ENCODE results near the gene FKBP1B.

FKBP1B gene

DNA sequence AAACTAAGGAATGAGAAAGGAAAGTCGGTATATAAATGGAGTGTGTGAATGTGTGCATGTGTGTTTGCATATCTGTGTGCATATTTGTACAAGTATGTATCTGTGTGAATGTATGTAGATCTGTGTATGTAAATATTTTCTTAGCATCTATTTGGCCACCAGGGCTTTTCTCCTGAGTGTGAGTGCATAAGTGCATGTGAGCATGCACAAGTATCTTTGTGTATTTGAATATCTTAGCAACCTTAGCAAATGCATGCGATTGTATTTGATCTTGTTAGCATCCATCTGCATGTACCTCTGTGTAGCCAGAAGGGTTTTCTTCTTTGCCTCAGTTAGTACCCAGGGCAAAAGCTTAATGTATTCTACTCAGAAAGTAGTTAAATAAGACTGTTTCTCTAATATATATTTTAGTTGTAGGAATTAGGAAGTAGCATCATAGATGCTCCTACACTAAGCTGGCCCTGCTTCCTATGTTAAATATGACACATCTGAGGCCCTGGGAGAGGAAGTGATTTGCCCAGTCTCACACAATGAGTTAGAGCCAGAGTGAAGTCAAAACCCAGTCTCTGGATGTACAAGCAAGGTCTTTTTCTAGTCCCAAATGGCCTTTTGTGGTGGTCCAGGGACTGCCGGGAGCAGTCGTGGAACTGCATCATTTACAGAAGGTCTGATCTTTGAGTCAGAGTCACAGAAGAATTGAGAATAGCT is 9.2 kb downstream of the FKBP1B start:
- Histone ChIP-seq H2AFZ (ENCODE audit: low read length) (no peak overlapping the region), H4K20me1 (ENCODE audit: insufficient read depth, low read length) (no peaks in the 10 kb centered on the region)

DNA sequence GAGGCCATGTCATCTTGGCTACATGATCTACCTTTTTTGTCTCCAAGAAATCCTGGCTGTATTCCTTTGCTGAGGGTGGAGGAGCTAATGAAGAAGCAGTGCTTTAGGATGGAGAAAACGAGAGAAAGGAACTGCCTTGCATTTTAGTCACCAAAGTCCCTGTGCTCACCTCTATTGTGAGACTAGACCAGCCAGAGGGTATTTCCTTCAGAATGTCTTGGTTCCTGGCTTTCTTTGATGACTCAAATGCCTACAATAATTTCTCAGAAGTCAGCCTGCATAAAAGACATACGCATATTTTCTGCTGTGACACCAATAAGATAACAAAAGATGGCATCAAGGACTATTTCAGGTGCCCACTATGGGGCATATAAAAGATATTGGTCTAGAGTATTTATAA is 15.8 kb downstream of the FKBP1B start:
- Histone ChIP-seq H3K79me2 (ENCODE audit: low read length) (no peaks in the 10 kb centered on the region), H3K9me2 (replicated peaks; ENCODE audit: insufficient read depth, low read length) (no peaks in the 10 kb centered on the region), H4K20me1 (ENCODE audit: insufficient read depth, low read length) (no peaks in the 10 kb centered on the region), H3K36me3 (replicated peaks; ENCODE audit: insufficient read depth, low read length) (0 out of 2 replicates have a peak, but pooled peaks cover 2% of the 10 kb centered on the region), H3K9ac (ENCODE audit: low read length) (no peak overlapping the region), H3K4me1 (ENCODE audit: low read length) (no peaks in the 10 kb centered on the region), H3K27ac (ENCODE audit: low read length) (no peak overlapping the region), H3K27me3 (replicated peaks; ENCODE audit: insufficient read depth, low read length) (no peaks in the 10 kb centered on the region), H3K9me3 (replicated peaks; ENCODE audit: insufficient read depth, low read length) (no peaks in the 10 kb centered on the region), H2AFZ (ENCODE audit: low read length) (no peak overlapping the region), H3K4me3 (ENCODE audit: low read length) (no peak overlapping the region), H3F3A (ENCODE audit: insufficient read depth, low read length) (no peaks in the 10 kb centered on the region), H3K4me2 (ENCODE audit: low read depth, low read length) (no peak overlapping the region)
- DNase-seq = no peak
- TF ChIP-seq EZH2 (optimal IDR thresholded peaks at IDR 0.05; ENCODE audit: low read depth, low read length) (no peak), EZH2phosphoT487 (IDR thresholded peaks at IDR 0.05; ENCODE audit: low read length) (no peak)
- TF ChIP-seq, protein P1, sequence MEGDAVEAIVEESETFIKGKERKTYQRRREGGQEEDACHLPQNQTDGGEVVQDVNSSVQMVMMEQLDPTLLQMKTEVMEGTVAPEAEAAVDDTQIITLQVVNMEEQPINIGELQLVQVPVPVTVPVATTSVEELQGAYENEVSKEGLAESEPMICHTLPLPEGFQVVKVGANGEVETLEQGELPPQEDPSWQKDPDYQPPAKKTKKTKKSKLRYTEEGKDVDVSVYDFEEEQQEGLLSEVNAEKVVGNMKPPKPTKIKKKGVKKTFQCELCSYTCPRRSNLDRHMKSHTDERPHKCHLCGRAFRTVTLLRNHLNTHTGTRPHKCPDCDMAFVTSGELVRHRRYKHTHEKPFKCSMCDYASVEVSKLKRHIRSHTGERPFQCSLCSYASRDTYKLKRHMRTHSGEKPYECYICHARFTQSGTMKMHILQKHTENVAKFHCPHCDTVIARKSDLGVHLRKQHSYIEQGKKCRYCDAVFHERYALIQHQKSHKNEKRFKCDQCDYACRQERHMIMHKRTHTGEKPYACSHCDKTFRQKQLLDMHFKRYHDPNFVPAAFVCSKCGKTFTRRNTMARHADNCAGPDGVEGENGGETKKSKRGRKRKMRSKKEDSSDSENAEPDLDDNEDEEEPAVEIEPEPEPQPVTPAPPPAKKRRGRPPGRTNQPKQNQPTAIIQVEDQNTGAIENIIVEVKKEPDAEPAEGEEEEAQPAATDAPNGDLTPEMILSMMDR (IDR thresholded peaks at IDR 0.05; ENCODE audit: low read length) = no peak

More for the DNA sequence above, 9.2 kb downstream of the FKBP1B start:
- no peak overlapping the region for H3K4me3 ChIP-seq (ENCODE audit: low read length)
- H3F3A ChIP-seq (ENCODE audit: insufficient read depth, low read length) = no peaks in the 10 kb centered on the region
- no peaks in the 10 kb centered on the region for H3K9me2 ChIP-seq (replicated peaks; ENCODE audit: insufficient read depth, low read length)
- H3K27ac ChIP-seq (ENCODE audit: low read length) = no peak overlapping the region
- H3K79me2 ChIP-seq (ENCODE audit: low read length) = no peaks in the 10 kb centered on the region
- no peaks in the 10 kb centered on the region for H3K9me3 ChIP-seq (replicated peaks; ENCODE audit: insufficient read depth, low read length)
- no peak overlapping the region for H3K9ac ChIP-seq (ENCODE audit: low read length)
- no peak for TF ChIP-seq EZH2phosphoT487 (IDR thresholded peaks at IDR 0.05; ENCODE audit: low read length)
- no peak for TF ChIP-seq EZH2 (optimal IDR thresholded peaks at IDR 0.05; ENCODE audit: low read depth, low read length)
- TF ChIP-seq, protein P1 (IDR thresholded peaks at IDR 0.05; ENCODE audit: low read length) = no peak
- H3K4me1 ChIP-seq (ENCODE audit: low read length) = no peaks in the 10 kb centered on the region
- no peaks in the 10 kb centered on the region for H3K36me3 ChIP-seq (replicated peaks; ENCODE audit: insufficient read depth, low read length)
- no peak for DNase-seq
- H3K27me3 ChIP-seq (replicated peaks; ENCODE audit: insufficient read depth, low read length) = no peaks in the 10 kb centered on the region
- no peak overlapping the region for H3K4me2 ChIP-seq (ENCODE audit: low read depth, low read length)

DNA sequence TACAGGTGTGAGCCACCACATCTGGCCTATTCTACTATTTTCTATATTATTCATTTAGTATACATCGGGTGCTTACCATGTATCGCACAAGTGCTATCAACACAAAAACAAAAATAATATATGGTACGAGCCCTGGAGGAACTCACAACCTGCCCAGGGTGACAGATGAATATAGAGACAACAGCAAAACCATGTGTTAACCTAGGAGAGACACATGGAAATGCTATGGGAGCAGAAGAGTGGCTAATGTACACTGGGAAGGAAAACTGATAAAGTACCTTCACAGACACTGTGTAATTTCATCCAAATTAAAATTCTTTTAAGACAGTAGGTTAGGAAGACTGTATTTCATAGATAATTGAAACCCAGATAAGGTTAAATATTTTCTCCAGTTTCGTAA is 22.7 kb downstream of the FKBP1B start:
- Histone ChIP-seq H3K9ac (ENCODE audit: low read length) (no peak overlapping the region), H3K4me2 (ENCODE audit: low read depth, low read length) (no peak overlapping the region), H3K9me2 (replicated peaks; ENCODE audit: insufficient read depth, low read length) (no peaks in the 10 kb centered on the region), H4K20me1 (ENCODE audit: insufficient read depth, low read length) (no peaks in the 10 kb centered on the region), H3K27me3 (replicated peaks; ENCODE audit: insufficient read depth, low read length) (no peaks in the 10 kb centered on the region), H3K36me3 (replicated peaks; ENCODE audit: insufficient read depth, low read length) (no peaks in the 10 kb centered on the region), H3K79me2 (ENCODE audit: low read length) (peaks cover 49% of the 10 kb centered on the region), H3K27ac (ENCODE audit: low read length) (no peak overlapping the region), H3K9me3 (replicated peaks; ENCODE audit: insufficient read depth, low read length) (no peaks in the 10 kb centered on the region), H2AFZ (ENCODE audit: low read length) (no peak overlapping the region), H3K4me1 (ENCODE audit: low read length) (peaks cover 6% of the 10 kb centered on the region; the same call in 1 of the 2 replicates), H3F3A (ENCODE audit: insufficient read depth, low read length) (peaks cover 10% of the 10 kb centered on the region), H3K4me3 (ENCODE audit: low read length) (no peak overlapping the region)
- DNase-seq = no peak
- TF ChIP-seq EZH2 (optimal IDR thresholded peaks at IDR 0.05; ENCODE audit: low read depth, low read length) (no peak), EZH2phosphoT487 (IDR thresholded peaks at IDR 0.05; ENCODE audit: low read length) (no peak)
- TF ChIP-seq, protein P1 (IDR thresholded peaks at IDR 0.05; ENCODE audit: low read length) = no peak
